Measurements from ENCODE around the gene PYGO2.

Gene PYGO2

DNA sequence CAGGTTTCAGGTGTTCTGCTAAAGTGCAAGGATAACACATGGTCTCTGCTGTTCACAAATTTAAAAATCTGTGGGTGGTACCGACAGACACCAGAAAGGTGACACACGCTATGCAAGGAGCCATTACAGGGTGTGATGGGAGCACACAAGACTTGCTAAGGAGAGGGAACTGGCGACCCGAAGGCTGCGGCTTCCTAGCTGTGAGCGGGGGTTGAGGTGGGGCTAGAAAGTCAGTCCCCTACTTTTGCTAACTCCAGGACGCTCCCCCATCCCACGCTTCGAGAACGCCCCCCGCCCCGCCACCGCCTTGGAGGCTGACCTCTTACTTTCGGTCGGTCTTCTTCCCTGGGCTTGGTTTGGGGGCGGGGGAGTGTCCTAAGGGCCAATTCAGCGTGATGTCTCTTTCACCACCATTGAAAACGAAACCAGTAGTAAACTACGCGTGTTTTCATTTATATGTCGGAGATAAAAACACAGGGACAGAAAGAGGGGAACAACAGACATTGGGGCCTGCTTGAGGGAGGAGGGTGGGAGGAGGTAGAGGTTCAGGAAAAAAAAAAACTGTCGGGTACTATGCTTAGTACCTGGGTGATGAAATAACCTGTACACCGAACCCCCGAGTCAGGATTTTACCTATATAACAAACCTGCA is 14.0 kb upstream of the PYGO2 start:
- peak overlapping the region; percentile 85 for H3K4me3 ChIP-seq (ENCODE audit: low read depth, low read length)
- TF ChIP-seq, protein P1, sequence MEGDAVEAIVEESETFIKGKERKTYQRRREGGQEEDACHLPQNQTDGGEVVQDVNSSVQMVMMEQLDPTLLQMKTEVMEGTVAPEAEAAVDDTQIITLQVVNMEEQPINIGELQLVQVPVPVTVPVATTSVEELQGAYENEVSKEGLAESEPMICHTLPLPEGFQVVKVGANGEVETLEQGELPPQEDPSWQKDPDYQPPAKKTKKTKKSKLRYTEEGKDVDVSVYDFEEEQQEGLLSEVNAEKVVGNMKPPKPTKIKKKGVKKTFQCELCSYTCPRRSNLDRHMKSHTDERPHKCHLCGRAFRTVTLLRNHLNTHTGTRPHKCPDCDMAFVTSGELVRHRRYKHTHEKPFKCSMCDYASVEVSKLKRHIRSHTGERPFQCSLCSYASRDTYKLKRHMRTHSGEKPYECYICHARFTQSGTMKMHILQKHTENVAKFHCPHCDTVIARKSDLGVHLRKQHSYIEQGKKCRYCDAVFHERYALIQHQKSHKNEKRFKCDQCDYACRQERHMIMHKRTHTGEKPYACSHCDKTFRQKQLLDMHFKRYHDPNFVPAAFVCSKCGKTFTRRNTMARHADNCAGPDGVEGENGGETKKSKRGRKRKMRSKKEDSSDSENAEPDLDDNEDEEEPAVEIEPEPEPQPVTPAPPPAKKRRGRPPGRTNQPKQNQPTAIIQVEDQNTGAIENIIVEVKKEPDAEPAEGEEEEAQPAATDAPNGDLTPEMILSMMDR (IDR thresholded peaks at IDR 0.05; ENCODE audit: low read depth, low read length, missing control alignments) = no peak
- DNase-seq (ENCODE audit: low read depth) = peak; percentile 59

DNA sequence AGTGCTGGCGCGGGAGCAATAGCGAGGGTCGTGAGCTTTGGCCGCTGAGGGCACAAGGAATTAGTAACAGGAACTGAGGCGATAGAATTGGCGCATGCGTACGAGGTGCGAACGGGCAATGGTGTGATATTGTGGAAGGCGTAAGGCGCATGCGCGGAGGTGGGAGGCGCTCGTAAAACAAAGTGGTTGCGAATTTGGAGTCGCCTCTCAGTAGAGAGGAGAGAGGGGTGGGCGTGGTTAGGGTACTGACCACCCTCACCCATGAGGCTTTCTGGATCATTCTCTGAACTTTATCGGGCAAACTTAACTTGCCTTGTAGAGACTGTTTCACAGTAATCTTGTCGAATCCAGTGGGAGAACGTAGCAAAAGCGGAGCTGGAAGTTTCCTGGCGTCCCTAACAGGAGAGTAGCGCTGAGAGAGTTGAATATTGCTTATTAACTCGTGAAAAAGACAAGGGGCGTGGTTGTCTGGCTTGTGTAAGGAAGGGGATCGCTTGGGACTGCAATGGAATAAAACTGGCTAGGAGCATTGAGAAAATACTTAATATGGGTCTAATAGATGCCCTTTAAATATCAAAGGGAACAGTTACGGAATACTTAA is 13.3 kb upstream of the PYGO2 start:
- TF ChIP-seq, protein P1 (IDR thresholded peaks at IDR 0.05; ENCODE audit: low read depth, low read length, missing control alignments) = no peak
- peak overlapping the region; percentile 85 for H3K4me3 ChIP-seq (ENCODE audit: low read depth, low read length)
- peak; percentile 93 for DNase-seq (ENCODE audit: low read depth)

DNA sequence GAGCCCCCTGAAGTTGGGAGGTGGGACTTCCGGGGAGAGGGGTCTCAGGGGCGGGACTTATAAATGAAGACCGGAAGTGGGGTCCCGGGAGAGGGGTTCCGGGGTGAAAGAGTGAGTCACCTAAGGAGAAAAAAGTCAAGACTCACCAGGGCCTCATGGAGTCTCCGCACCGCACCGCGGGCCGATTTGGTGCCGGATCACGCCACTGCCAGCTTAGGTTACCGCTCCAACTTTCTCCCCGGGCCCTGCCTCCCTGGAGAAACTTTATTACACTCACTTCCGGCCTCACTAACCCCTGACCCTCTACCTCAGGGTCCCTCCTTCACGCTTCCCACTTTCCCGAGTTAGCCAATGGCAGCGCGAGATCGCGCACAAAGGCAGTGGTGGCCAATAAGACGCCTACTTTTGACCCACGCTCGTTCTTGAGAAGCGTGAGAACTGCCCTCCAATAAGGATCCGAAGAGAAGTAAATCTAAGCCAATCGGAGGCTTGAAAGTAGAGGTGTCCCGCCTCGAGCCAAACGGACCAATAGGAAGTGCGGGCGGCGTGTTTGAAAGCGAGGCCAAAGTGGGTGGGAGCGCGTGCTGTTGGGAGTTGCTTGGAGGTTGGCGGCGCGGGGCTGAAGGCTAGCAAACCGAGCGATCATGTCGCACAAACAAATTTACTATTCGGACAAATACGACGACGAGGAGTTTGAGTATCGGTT is 12.7 kb upstream of the PYGO2 start, which contains the start of gene CKS1B:
CKS1B (plus strand) TSS at position 580 of the 706 bp plus-strand sequence; CDS start at position 645, 65 bp downstream.
- TF ChIP-seq, protein P1 (IDR thresholded peaks at IDR 0.05; ENCODE audit: low read depth, low read length, missing control alignments) = no peak
- H3K4me3 ChIP-seq (ENCODE audit: low read depth, low read length) = peak within 1 kb of the TSS; percentile 85
- DNase-seq (ENCODE audit: low read depth) = peak; percentile 99

DNA sequence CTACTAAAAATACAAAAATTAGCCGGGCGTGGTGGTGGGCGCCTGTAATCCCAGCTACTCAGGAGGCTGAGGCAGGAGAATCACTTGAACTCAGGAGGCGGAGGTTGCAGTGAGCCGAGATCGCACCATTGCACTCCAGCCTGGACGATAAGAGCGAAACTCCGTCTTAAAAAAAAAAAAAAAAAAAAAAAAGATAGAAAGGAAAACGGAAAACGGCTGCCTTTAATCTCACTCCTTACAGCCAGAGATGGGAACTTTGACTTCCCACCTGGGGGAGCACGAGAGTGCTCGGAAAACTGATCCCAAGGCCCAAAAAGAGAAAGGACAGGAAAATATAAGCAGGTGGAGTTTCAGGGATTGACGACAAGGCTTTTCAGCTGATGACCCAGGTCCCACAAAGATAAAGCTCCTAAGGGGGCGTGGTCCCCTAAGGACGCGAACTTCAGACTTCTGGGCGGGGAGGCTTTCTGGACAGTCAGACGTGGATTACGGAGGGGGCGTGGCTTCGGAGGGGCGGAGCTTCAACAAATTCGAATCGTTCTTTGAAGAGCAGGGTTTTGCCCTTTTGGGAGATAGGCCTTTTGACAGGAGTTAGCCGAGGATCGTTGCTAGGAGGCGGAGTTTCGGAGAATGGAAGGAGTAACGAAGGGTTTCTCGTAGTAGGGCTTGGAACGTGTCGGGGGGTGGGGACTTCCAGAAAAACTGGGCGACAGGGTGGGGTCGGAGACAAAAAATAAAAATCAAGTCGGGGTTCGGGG is 11.9 kb upstream of the PYGO2 start:
- peak; percentile 88 for DNase-seq (ENCODE audit: low read depth)
- TF ChIP-seq, protein P1 (IDR thresholded peaks at IDR 0.05; ENCODE audit: low read depth, low read length, missing control alignments) = peak; percentile 16
- H3K4me3 ChIP-seq (ENCODE audit: low read depth, low read length) = peak overlapping the region; percentile 85

DNA sequence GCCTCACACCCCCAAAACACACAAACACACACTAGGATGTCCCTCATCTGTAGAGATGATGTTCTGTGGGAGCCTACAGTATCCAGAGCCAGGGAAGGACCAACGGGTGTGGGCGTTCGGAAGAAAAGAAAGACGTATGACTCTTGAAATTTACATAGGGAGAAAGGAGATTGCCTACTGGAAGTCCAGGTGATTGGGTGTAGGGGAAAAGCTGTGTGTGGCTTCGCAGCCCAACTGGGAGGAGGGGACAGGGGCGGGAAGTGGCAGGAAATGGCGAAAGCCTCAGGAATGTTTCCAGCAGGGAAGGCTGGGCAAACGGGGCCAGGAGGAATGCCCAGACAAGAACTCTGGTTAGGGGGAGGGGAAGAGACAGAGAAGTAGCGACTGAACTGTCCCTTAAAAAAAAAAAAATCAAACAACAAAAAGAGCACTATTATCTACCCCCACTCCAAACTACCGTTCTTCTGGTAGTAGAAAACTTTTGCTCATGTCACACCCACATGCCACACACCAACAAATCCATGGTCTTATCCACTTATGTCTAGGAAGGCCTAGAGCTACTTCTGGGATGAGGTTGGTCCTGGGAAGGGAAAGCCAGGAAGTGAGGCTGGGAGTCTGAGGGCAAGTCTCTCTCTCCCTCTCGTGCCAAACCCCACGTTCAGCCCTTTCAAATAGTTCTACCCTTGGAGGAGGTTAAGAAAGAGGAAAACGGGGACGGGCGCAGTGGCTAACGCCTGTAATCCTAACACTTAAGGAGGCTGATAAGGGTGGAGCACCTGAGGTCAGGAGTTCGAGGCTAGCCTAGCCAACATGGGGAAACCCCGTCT is 11.1 kb upstream of the PYGO2 start:
- TF ChIP-seq, protein P1 (IDR thresholded peaks at IDR 0.05; ENCODE audit: low read depth, low read length, missing control alignments) = no peak
- H3K4me3 ChIP-seq (ENCODE audit: low read depth, low read length) = peak overlapping the region; percentile 85
- DNase-seq (ENCODE audit: low read depth) = no peak

DNA sequence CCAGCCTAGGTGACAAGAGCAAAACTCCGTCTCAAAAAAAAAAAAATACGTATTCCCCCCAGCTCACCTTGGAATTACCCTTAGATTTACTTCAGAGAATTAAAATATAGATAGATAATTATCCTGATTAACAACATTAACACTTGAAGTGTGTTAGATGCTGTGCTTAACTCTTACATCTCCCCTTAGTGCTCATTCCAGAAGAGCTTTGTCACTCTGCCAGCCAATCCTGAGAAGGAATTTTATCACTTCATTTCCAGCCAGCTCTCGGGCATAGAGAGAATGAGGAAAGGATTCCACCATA is 10.6 kb upstream of the PYGO2 start:
- TF ChIP-seq, protein P1 (IDR thresholded peaks at IDR 0.05; ENCODE audit: low read depth, low read length, missing control alignments) = no peak
- no peak overlapping the region for H3K4me3 ChIP-seq (ENCODE audit: low read depth, low read length)
- no peak for DNase-seq (ENCODE audit: low read depth)

Measured in GM12864 (cell line).